K562 (cell line): ENCODE measurements around the gene NACC1. TPM values are rescaled to one million over a fixed set of nuclear protein-coding genes. Genes with fewer than 3 reads are reported as not detected.

Source experiments
- ATF6 ChIP-seq: sonication (generic); formaldehyde crosslinking; IDR thresholded peaks from 2 replicates; pipeline ENCODE4 v1.4.0; 2020; ENCODE audit warnings: mild to moderate bottlenecking, missing genetic modification reagents
- CBX3 ChIP-seq, 2 experiments: IDR thresholded peaks; 1 replicate in 1 of 2; 2 replicates in 1 of 2; pipeline ENCODE4 v1.6.1; 2012; ENCODE audit warnings: inconsistent platforms in 2 of 2, low read length in 2 of 2, borderline replicate concordance in 1 of 2, control low read depth in 1 of 2
- CHCHD3 ChIP-seq: fragments of 250-450 bp; sonication (Bioruptor Pico); IDR thresholded peaks from 2 replicates; pipeline ENCODE4 v2.1.2; 2022; ENCODE audit warnings: mild to moderate bottlenecking
- ETV1 ChIP-seq: fragments of 450-650 bp; conservative IDR thresholded peaks from 2 replicates; pipeline ENCODE4 v1.6.1; 2016; ENCODE audit warnings: missing genetic modification characterization, control low read depth, low read depth, missing compliant biosample characterization
- FOXJ2 ChIP-seq: fragments of 200-800 bp; sonication (Bioruptor generic); IDR thresholded peaks from 2 replicates; pipeline ENCODE4 v1.6.1; 2016; ENCODE audit warnings: missing genetic modification characterization, missing compliant biosample characterization
- FUS ChIP-seq: fragments of 200-400 bp; formaldehyde crosslinking; optimal IDR thresholded peaks from 2 replicates; pipeline ENCODE3; 2017; ENCODE audit warnings: low read depth, low read length
- GATA2 ChIP-seq: sonication (generic); formaldehyde crosslinking; IDR thresholded peaks from 2 replicates; pipeline ENCODE4 v1.4.0; 2020; ENCODE audit warnings: mild to moderate bottlenecking, missing genetic modification reagents
- HBP1 ChIP-seq: fragments of 450-650 bp; formaldehyde crosslinking; IDR thresholded peaks from 2 replicates; pipeline ENCODE4 v1.4.0; 2022; ENCODE audit warnings: missing genetic modification characterization
- IFI16 ChIP-seq: fragments of 250-450 bp; sonication (Bioruptor Pico); IDR thresholded peaks from 2 replicates; pipeline ENCODE4 v2.1.2; 2022; ENCODE audit warnings: mild to moderate bottlenecking, inconsistent platforms
- SMARCE1 ChIP-seq: fragments of 450-650 bp; IDR thresholded peaks from 2 replicates; pipeline ENCODE4 v1.7.1; 2016; ENCODE audit warnings: mild to moderate bottlenecking
- TEAD1 ChIP-seq, 2 experiments: fragments of 450-650 bp in 1 of 2; sonication (generic) in 1 of 2; formaldehyde crosslinking; IDR thresholded peaks; 2 replicates each; pipeline versions ENCODE4 v1.4.0 to v1.8.0; 2020 to 2022; ENCODE audit warnings: mild to moderate bottlenecking in 2 of 2, missing genetic modification reagents in 1 of 2
- THRAP3 ChIP-seq: fragments of 450-650 bp; IDR thresholded peaks from 2 replicates; pipeline ENCODE4 v1.6.1; 2016; ENCODE audit warnings: mild to moderate bottlenecking, inconsistent platforms, borderline replicate concordance
- USF1 ChIP-seq: sonication (generic); formaldehyde crosslinking; IDR thresholded peaks from 2 replicates; pipeline ENCODE4 v1.9.0; 2022; ENCODE audit warnings: mild to moderate bottlenecking, missing genetic modification reagents
- ZNF263 ChIP-seq: sonication (generic); formaldehyde crosslinking; IDR thresholded peaks from 2 replicates; pipeline ENCODE4 v1.8.0; 2022; ENCODE audit warnings: mild to moderate bottlenecking, missing genetic modification reagents, borderline replicate concordance
- ZNF583 ChIP-seq: fragments of 250-450 bp; sonication (Bioruptor Pico); IDR thresholded peaks from 2 replicates; pipeline ENCODE4 v1.4.0; 2020
- polyA plus RNA-seq, 8 experiments: library from polyadenylated mRNA; depleted of rRNA in 4 of 8; stranded (reverse) in 5 of 8; unstranded in 3 of 8; fragments of >200 nt; fragmentation: Nextera tagmentation in 2 of 8; fragmentation: Illumina TruSeq in 1 of 8; extraction: Ambion mirVana in 2 of 8; extraction: Trizol in 1 of 8; gene quantifications; 2 replicates each; pipeline versions ENCODE4 v1.2.1 to v1.2.3, GENCODE V29; 2011 to 2014; ENCODE audit warnings: inconsistent platforms in 1 of 8, missing spikeins in 1 of 8
- total RNA-seq, 7 experiments: library from RNA; depleted of rRNA in 6 of 7; stranded (reverse); fragments of >200 nt in 6 of 7; fragmentation: Illumina TruSeq in 2 of 7; extraction: Trizol in 2 of 7; gene quantifications; 2 replicates each; pipeline versions ENCODE4 v1.2.1 to v1.2.3, GENCODE V29; 2011 to 2021; ENCODE audit warnings: low replicate concordance in 1 of 7
- TF ChIP-seq, protein P1 (sequence below): IDR thresholded peaks from 2 replicates; pipeline ENCODE4 v1.6.1; 2012; ENCODE audit warnings: low read depth, low read length, improper control_type of control experiment, borderline replicate concordance
- TF ChIP-seq, protein P2 (sequence below): fragments of 250-450 bp; sonication (Bioruptor Pico); IDR thresholded peaks from 2 replicates; pipeline ENCODE4 v1.8.0; 2021; ENCODE audit warnings: moderate library complexity, mild to moderate bottlenecking, inconsistent platforms
- TF ChIP-seq, protein P3 (sequence below): fragments of 250-450 bp; sonication (Bioruptor Pico); IDR thresholded peaks from 2 replicates; pipeline ENCODE4 v1.4.0; 2020; ENCODE audit warnings: mild to moderate bottlenecking, moderate library complexity

The NACC1 gene
- total and polyA plus RNA-seq, 9 of the 15 experiments (the other 6 are each of a cell fraction or from before 2014, with no cell fraction given): 0.04 to 96.6 (median 25.8) TPM

GRCh38 chr19:13154241-13154778 is 36.2 kb downstream of the NACC1 start (continued):
- TF ChIP-seq HBP1 (CRISPR knock-in tag) (no peak), CBX3 (IDR thresholded peaks at IDR 0.05; ENCODE audit: borderline replicate concordance in 1 of 2, low read length in 2 of 2) (no peak), SMARCE1 (peak; percentile 44; the same call in 1 of the 2 replicates), FUS (no peak), THRAP3 (no peak), FOXJ2 (tag) (no peak), ETV1 (tag) (peak; percentile 79), ZNF263 (no peak), CHCHD3 (CRISPR knock-in tag) (no peak), TEAD1 (CRISPR knock-in tag; IDR thresholded peaks at IDR 0.05) (peak; percentile 31 to 62; a peak in 2 of 4 replicates), ATF6 (CRISPR knock-in tag) (no peak), USF1 (CRISPR knock-in tag) (no peak), ZNF583 (no peak), IFI16 (no peak), GATA2 (CRISPR knock-in tag) (no peak)
- TF ChIP-seq, protein P1, sequence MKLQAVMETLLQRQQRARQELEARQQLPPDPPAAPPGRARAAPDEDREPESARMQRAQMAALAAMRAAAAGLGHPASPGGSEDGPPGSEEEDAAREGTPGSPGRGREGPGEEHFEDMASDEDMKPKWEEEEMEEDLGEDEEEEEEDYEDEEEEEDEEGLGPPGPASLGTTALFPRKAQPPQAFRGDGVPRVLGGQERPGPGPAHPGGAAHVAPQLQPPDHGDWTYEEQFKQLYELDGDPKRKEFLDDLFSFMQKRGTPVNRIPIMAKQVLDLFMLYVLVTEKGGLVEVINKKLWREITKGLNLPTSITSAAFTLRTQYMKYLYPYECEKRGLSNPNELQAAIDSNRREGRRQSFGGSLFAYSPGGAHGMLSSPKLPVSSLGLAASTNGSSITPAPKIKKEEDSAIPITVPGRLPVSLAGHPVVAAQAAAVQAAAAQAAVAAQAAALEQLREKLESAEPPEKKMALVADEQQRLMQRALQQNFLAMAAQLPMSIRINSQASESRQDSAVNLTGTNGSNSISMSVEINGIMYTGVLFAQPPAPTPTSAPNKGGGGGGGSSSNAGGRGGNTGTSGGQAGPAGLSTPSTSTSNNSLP: no peak
- TF ChIP-seq, protein P2, sequence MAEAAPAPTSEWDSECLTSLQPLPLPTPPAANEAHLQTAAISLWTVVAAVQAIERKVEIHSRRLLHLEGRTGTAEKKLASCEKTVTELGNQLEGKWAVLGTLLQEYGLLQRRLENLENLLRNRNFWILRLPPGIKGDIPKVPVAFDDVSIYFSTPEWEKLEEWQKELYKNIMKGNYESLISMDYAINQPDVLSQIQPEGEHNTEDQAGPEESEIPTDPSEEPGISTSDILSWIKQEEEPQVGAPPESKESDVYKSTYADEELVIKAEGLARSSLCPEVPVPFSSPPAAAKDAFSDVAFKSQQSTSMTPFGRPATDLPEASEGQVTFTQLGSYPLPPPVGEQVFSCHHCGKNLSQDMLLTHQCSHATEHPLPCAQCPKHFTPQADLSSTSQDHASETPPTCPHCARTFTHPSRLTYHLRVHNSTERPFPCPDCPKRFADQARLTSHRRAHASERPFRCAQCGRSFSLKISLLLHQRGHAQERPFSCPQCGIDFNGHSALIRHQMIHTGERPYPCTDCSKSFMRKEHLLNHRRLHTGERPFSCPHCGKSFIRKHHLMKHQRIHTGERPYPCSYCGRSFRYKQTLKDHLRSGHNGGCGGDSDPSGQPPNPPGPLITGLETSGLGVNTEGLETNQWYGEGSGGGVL (CRISPR knock-in tag): no peak
- TF ChIP-seq, protein P3, sequence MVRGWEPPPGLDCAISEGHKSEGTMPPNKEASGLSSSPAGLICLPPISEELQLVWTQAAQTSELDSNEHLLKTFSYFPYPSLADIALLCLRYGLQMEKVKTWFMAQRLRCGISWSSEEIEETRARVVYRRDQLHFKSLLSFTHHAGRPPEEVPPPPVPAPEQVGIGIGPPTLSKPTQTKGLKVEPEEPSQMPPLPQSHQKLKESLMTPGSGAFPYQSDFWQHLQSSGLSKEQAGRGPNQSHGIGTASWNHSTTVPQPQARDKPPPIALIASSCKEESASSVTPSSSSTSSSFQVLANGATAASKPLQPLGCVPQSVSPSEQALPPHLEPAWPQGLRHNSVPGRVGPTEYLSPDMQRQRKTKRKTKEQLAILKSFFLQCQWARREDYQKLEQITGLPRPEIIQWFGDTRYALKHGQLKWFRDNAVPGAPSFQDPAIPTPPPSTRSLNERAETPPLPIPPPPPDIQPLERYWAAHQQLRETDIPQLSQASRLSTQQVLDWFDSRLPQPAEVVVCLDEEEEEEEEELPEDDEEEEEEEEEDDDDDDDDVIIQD (CRISPR knock-in tag): no peak
